ENCODE measurements around the gene IVD. TPM values are rescaled to one million over a fixed set of nuclear protein-coding genes. Genes with fewer than 3 reads are reported as not detected.

Gene IVD
- polyA plus RNA-seq, 1 experiment = 63.9 TPM

DNA sequence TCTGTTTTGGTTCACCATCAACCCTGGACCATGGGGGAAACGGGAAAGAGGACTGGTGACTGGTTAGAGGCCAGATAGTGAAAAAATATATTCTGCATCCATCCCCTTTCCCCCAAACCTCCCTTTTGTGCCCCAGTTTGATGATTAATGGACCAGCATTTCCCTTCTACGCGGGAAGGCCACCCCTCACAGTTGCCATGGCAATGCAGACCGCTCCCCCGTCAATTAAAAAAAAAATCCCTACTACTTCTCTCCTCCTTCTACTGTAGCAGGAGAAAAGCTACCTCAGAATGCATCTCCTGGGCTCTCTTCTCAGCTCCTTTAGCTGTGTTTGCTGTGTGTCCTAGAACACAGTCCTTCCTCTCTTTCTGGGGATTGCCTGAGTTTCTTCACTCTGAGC is 39.1 kb downstream of the IVD start:
- TF ChIP-seq, protein P1, sequence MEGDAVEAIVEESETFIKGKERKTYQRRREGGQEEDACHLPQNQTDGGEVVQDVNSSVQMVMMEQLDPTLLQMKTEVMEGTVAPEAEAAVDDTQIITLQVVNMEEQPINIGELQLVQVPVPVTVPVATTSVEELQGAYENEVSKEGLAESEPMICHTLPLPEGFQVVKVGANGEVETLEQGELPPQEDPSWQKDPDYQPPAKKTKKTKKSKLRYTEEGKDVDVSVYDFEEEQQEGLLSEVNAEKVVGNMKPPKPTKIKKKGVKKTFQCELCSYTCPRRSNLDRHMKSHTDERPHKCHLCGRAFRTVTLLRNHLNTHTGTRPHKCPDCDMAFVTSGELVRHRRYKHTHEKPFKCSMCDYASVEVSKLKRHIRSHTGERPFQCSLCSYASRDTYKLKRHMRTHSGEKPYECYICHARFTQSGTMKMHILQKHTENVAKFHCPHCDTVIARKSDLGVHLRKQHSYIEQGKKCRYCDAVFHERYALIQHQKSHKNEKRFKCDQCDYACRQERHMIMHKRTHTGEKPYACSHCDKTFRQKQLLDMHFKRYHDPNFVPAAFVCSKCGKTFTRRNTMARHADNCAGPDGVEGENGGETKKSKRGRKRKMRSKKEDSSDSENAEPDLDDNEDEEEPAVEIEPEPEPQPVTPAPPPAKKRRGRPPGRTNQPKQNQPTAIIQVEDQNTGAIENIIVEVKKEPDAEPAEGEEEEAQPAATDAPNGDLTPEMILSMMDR (IDR thresholded peaks at IDR 0.05; ENCODE audit: insufficient read depth, low read depth, low read length) = no peak
- no peak for DNase-seq (ENCODE audit: low read depth)
- CTCF ChIA-PET = interaction anchor here (0.6 to 1.6 kb wide), 4 partner anchors 14 to 113 kb away, joined by 3 to 4 read pairs (median 4); partner anchors contain the start of gene CHST14
- POLR2A ChIA-PET = interaction anchor here (0.6 kb wide), 1 partner anchor 144 kb away, joined by 8 read pairs; no protein-coding TSS in a partner anchor
- H3K4me3 ChIP-seq (ENCODE audit: low read depth, low read length) = no peak overlapping the region
- H3K27me3 ChIP-seq (ENCODE audit: control insufficient read depth, insufficient read depth, low read length) = no peaks in the 10 kb centered on the region; the same call in 1 of the 2 replicates
- no peaks in the 10 kb centered on the region for H3K36me3 ChIP-seq (ENCODE audit: control insufficient read depth, insufficient read depth, low read length)

DNA sequence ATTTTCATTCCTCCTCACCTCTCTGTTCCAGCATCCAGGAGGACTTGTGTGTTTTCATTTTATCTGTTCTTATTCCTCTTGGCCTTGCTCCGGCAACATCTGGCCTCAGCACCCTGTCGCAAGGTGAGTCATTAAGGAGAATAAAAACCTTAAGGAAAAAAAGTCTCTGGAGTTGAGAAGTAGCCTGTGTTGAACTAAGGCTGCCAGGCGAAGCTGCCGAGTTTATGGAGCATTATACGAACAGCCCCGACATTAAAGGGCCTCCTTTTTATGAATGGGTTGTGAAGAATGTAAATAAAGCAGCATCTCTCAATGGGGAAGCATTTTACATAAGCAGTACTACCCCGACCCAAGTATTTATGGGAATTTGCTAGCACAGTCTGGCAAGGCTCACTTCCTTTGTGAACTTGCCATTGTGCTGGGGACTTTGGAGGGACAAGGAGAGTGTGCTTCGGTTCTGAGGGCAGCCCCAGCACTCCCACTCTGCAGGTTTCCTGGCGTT is 39.9 kb downstream of the IVD start:
- ChIA-PET POLR2A (no interaction called here), CTCF (interaction anchor here (0.9 to 1.6 kb wide), 3 partner anchors 11 to 25 kb away, joined by 3 to 4 read pairs (median 3); partner anchors contain the start of gene CHST14)
- H3K4me3 ChIP-seq (ENCODE audit: low read depth, low read length) = no peak overlapping the region
- TF ChIP-seq, protein P1 (IDR thresholded peaks at IDR 0.05; ENCODE audit: insufficient read depth, low read depth, low read length) = no peak
- no peaks in the 10 kb centered on the region for H3K27me3 ChIP-seq (ENCODE audit: control insufficient read depth, insufficient read depth, low read length)
- H3K36me3 ChIP-seq (ENCODE audit: control insufficient read depth, insufficient read depth, low read length) = no peaks in the 10 kb centered on the region
- DNase-seq (ENCODE audit: low read depth) = peak; percentile 34

DNA sequence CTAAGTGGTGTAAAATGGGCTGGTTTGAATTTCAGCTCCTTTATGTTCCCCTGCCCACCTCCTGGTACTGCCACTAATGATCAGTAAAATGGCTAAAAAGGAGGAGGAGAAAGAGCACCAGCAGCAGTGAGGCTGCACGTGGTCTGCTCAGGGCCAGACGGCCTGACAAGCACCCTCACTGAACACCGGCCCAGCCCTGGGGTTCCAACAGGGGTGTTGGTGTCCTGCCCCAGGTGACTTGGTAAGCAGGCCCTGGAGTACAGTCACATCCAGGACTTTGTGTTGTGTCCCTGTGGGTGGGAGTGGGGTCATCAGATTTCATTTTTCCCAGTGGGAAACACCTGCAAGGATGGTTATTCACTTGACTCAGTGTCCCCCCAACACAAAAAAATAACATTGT is 40.5 kb downstream of the IVD start:
- DNase-seq (ENCODE audit: low read depth) = no peak
- Histone ChIP-seq H3K27me3 (ENCODE audit: control insufficient read depth, insufficient read depth, low read length) (no peaks in the 10 kb centered on the region), H3K4me3 (ENCODE audit: low read depth, low read length) (no peak overlapping the region), H3K36me3 (ENCODE audit: control insufficient read depth, insufficient read depth, low read length) (no peaks in the 10 kb centered on the region)
- ChIA-PET POLR2A (no interaction called here), CTCF (interaction anchor here (0.9 to 1.6 kb wide), 3 partner anchors 11 to 24 kb away, joined by 3 to 4 read pairs (median 3); partner anchors contain the start of gene CHST14)
- TF ChIP-seq, protein P1 (IDR thresholded peaks at IDR 0.05; ENCODE audit: insufficient read depth, low read depth, low read length) = no peak

DNA sequence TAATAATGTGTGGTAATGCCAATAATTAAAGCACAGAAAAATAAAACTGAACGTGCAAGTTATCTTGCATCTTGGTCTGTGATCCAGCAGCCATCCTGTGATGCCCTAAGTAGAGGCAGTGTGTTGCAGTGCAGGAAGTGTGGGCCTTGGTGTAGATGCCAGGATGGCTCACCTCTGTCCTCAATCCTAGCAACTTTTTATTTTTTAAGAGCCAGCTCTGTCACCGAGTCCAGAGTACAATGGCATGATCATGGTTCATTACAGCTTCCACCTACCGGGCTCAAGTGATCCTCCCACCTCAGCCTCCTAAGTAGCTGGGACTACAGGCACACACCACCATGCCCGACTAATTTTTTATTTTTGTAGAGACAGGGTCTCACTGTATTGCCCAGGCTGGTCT is 42.8 kb downstream of the IVD start:
- POLR2A ChIA-PET = no interaction called here
- no peaks in the 10 kb centered on the region for H3K27me3 ChIP-seq (ENCODE audit: control insufficient read depth, insufficient read depth, low read length)
- H3K4me3 ChIP-seq (ENCODE audit: low read depth, low read length) = no peak overlapping the region
- no peak for DNase-seq (ENCODE audit: low read depth)
- CTCF ChIA-PET = interaction anchor here (1.5 kb wide), 1 partner anchor 169 kb away, joined by 4 read pairs; no protein-coding TSS in a partner anchor
- H3K36me3 ChIP-seq (ENCODE audit: control insufficient read depth, insufficient read depth, low read length) = no peaks in the 10 kb centered on the region
- TF ChIP-seq, protein P1 (IDR thresholded peaks at IDR 0.05; ENCODE audit: insufficient read depth, low read depth, low read length) = no peak

DNA sequence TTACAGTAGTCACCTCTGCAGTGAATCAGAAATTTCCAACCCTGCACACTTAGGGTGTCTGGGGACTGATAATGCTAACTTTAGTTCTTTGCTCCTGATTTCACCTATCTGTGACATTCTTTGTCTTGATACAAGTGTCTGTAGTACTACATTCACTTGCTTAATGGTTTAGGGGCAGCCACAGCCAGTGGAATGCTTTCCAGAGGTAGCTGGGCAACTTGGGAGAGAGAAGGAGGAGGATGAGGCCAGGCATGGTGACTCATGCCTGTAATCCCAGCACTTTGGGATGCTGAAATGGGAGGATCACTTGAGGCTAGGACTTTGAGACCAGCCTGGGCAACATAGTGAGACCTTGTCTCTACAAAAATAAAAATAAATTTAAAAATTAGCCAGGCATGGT is 43.7 kb downstream of the IVD start:
- Histone ChIP-seq H3K27me3 (ENCODE audit: control insufficient read depth, insufficient read depth, low read length) (no peaks in the 10 kb centered on the region), H3K36me3 (ENCODE audit: control insufficient read depth, insufficient read depth, low read length) (no peaks in the 10 kb centered on the region), H3K4me3 (ENCODE audit: low read depth, low read length) (no peak overlapping the region)
- ChIA-PET CTCF (interaction anchor here (1.5 kb wide), 1 partner anchor 170 kb away, joined by 4 read pairs; no protein-coding TSS in a partner anchor), POLR2A (no interaction called here)
- DNase-seq (ENCODE audit: low read depth) = no peak
- TF ChIP-seq, protein P1 (IDR thresholded peaks at IDR 0.05; ENCODE audit: insufficient read depth, low read depth, low read length) = no peak
